KOPT-K1 (cell line): ENCODE data around the gene GSS.
"Not testable (repeated sequence)": the region's sequence is repeated elsewhere in the genome, so short reads cannot be mapped to it uniquely, and the experiment has no call there.

Source experiments
- H3K27ac ChIP-seq: fragments of 200-600 bp; sonication (generic); 2 replicates; pipeline ENCODE4 v1.5.1; 2016; ENCODE audit warnings: antibody characterized with exemption, mild to moderate bottlenecking, low read depth, low read length; ENCODE audit not compliant: poor library complexity, severe bottlenecking
- H3K36me3 ChIP-seq: fragments of 200-600 bp; sonication (generic); 2 replicates; pipeline ENCODE4 v1.5.1; 2017; ENCODE audit warnings: antibody characterized with exemption, mild to moderate bottlenecking, low read length, moderate library complexity; ENCODE audit not compliant: insufficient read depth
- H3K9me3 ChIP-seq: fragments of 200-600 bp; sonication (generic); 2 replicates; pipeline ENCODE4 v1.5.1; 2017; ENCODE audit warnings: antibody characterized with exemption, low read length, mild to moderate bottlenecking; ENCODE audit not compliant: insufficient read depth, poor library complexity, severe bottlenecking

GSS gene

DNA sequence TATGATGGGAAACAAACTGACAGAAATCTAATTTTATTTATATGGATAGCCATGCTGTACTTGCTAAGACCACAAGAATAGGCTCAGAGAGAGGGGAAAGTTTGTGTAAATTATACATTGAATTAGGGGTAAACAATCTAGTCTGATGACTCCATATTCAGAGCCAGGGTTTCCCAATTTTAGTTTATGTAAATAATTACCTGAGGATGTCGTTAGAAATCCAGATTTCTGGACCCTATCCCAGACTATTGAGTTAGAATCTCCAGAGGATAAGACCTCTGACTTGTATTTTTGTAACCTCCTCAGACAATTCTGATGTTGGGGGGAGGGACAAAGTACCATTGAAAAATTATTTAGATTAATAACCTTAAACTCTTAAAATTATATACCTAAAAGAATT lies 60.9 kb downstream of the GSS start:
- no peaks in the 10 kb centered on the region for H3K36me3 ChIP-seq
- H3K27ac ChIP-seq, result no peak overlapping the region
- H3K9me3 ChIP-seq, result no peaks in the 10 kb centered on the region

DNA sequence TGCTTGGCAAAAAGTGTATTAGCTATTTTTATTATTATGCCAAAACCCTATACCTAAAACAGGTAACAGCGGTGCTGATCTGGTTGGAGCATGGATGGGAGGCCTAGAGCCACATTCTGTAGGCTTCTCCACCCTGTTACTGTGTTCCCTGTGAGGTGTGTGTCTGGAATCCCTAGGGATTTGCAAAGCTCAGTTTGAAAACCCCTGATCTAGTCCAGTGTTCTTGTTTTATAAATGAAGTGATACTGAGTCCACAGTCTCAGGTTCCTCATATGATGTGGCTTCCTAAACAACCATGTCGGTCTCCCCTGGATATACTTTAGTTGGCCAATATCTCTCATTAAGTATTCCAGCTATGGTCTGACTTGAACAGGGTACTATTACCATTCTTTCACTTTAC lies 62.9 kb downstream of the GSS start:
- H3K9me3 ChIP-seq, result no peaks in the 10 kb centered on the region
- no peak overlapping the region for H3K27ac ChIP-seq
- H3K36me3 ChIP-seq, result no peaks in the 10 kb centered on the region

DNA sequence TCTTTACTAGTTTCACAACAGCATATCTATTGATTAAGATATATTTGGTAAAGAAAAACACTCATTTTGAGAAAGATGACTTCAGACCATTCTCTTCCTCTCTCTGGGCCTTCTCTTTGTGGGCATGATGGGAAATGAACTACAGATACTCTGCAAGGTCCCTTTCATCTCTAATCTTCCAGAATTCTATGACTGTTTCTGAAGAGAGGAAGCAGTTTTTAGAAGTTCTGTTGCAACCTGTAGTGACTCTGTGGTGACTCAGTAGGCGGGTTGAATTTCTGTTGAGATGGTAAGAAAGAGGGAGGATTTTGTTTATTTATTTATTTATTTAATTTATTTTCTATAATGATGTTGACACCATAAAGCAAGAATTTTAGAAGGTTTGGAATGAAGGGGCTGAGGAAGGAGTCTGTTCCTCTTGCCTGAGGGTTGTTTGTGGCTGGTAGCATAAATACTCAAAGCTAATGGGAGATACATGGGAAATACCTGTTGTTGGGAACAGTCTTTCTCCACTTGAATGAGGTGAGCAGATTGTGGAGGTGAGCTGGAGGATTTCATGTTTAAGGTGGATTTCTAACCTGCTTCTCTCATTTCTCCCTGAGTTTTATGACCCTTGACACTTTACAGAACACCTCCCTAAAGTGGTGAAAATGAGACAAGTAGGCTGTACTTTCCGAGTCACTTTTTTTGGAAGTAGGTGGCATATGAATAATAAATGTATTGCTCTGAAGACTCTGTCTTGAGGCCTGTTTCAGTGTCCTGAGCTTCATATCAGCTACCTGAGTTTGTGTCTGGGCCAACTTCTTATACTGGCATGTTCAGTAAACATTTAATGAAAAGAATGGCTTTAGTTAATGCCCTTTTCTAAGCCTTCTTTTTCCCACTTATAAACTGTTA lies 64.2 kb downstream of the GSS start:
- Histone ChIP-seq H3K36me3 (no peaks in the 10 kb centered on the region), H3K9me3 (no peaks in the 10 kb centered on the region), H3K27ac (no peak overlapping the region)

DNA sequence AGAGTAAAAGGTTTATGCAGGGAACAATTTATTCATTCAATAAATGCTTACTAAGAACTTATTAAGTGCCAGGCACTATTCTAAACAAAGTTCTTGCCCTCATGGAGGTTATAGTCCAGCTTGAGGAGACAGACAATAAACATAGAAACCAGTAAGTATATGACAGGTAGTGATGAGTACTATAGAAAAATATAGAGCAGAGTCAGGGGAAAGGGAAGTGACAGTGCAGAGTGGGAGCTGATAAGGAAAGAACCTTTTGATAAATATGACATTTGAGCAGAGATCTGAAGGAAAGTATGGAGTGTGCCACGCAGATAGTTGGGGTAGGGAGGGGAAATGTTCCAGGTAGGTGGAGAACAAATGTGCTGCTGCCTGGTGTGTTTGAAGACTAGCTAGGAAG lies 67.1 kb downstream of the GSS start:
- no peaks in the 10 kb centered on the region for H3K9me3 ChIP-seq
- no peak overlapping the region for H3K27ac ChIP-seq
- no peaks in the 10 kb centered on the region for H3K36me3 ChIP-seq

DNA sequence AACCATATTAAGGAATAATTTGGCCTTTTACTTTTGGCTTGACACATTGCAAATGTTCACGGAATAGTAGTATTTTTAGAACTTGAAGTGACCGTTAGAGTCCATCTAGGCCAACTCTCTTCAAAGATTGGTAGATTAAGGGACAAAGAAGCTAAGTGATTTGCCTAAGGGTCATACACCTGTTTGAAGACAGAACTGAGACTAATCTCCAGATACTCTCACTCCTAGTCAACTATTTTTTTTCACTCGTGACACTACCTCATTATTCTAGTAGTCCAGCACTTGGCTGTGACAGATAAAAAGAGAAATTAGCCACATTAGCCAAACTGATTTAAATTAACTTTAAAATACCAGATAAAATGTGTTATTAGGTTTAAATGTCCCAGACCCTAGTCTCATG lies 68.6 kb downstream of the GSS start:
- H3K36me3 ChIP-seq, result no peaks in the 10 kb centered on the region
- no peaks in the 10 kb centered on the region for H3K9me3 ChIP-seq
- H3K27ac ChIP-seq, result no peak overlapping the region

DNA sequence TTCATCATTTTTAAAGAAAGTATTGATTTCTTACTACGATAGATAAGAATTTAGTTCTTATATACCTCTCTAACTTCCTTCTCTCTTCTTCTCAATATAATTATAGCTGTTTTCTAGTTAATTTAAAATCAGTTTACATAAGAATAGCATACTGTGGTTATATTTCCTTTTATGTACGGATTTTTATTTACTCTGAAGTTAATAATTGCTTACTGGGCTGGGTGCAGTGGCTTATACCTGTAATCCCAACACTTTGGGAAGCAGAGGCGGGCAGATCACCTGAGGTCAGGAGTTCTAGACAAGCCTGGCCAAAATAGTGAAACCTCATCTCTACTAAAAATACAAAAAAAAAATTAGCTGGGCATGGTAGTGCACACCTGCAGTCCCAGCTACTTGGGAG lies 69.5 kb downstream of the GSS start:
- Histone ChIP-seq H3K36me3 (no peaks in the 10 kb centered on the region), H3K9me3 (no peaks in the 10 kb centered on the region), H3K27ac (no peak overlapping the region)

DNA sequence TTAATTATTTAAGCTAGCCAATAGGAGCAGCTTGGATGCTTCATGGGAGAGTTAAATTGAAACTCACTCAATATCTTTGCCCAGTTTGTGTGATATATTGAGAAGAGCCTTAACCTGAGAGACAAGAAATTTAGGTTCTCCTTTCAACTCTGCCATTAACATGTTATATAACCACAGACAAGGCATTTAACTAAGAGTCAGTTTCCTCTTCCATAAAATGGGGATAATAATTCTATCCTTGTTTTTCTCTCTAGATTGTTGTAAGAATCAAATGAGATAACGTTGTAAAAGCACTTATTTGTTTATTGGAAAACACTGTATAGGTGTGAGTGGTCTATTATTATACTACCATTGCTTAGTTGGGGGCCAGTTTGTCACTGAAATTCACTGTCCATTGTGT lies 71.3 kb downstream of the GSS start:
- Histone ChIP-seq H3K27ac (no peak overlapping the region), H3K36me3 (no peaks in the 10 kb centered on the region), H3K9me3 (no peaks in the 10 kb centered on the region)

DNA sequence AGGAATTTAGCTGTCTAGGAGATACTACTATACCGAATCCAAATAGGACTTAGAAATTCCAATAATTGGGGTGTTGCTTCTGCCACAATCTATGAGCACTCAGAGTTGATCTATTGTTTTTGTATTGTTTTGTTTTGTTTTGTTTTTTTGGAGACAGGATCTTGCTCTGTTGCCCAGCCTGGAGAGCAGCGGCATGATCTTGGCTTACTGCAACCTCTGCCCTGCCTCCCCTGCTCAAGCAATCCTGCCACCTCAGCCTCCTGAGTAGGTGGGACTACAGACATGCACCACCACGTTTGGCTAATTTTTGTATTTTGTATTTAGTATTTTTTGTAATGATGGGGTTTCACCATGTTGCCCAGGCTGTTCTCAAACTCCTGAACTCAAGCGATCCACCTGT lies 71.8 kb downstream of the GSS start:
- H3K27ac ChIP-seq, result no peak overlapping the region

DNA sequence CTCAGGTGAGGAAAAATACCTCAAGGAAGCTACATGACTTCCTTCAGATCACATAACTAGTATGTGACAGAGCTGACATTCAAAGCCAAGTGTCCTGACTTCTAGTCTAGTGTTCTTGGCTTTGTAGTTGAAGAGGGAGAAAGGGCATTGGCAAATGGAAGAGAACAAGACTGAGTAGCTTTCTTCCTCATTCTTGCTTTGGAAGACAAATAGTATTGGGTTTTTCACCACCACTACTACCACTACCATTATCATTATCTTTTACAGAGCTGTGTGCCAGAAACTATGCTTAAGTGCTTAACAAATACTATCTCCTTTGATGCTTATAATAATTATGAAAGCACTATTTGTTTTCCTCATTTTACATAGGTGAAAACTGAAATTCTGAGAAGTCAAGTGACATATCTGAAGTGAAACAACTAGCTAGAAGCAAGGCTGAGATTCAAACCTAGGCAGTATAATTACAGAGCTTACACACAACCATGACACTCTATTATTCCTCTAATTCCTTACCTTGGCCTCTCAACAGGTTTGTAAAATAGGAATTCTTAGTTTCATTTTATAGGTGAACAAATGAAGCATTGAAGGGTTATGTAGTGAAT lies 72.4 kb downstream of the GSS start:
- no peak overlapping the region for H3K27ac ChIP-seq
- H3K9me3 ChIP-seq, result no peaks in the 10 kb centered on the region
- no peaks in the 10 kb centered on the region for H3K36me3 ChIP-seq

More for the DNA sequence above, 71.8 kb downstream of the GSS start:
- Histone ChIP-seq H3K9me3 (no peaks in the 10 kb centered on the region), H3K36me3 (no peaks in the 10 kb centered on the region)

DNA sequence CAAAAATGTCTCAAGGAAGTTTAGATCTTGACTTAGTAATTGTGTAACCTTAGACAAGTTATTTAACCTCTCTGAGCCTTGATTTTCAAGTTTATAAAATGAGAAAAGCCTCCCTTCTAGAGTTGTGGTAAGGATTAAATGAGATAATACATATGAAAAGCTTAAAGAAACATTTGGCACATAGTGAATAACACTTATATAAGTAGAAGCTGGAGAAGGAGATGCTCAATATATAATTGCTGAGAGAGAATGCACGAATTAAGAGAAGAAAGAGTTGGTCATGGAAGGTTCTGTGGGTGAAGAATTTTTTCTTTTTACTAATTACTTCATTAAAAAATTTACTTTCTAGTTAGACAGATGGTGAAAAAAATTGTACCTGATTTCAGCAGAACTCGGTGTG lies 73.9 kb downstream of the GSS start:
- H3K27ac ChIP-seq, result no peak overlapping the region
- no peaks in the 10 kb centered on the region for H3K9me3 ChIP-seq
- H3K36me3 ChIP-seq, result no peaks in the 10 kb centered on the region

DNA sequence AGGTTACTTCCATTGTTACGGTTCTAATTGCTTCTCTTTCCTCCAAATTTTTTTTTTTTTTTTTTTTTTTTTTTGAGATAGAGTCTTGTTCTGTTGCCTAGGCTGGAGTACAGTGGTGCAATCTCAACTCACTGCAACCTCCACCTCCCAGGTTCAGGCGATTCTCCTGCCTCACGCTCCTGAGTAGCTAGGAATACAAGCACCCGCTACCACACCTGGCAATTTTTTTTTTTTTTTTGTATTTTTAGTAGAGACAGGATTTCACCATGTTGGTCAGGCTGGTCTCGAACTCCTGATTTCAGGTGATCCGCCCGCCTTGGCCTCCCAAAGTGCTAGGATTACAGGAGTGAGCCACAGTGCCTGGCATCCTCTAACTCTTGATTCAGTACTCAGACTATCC lies 74.6 kb downstream of the GSS start:
- not testable (repeated sequence) for H3K9me3 ChIP-seq, H3K36me3 ChIP-seq, H3K27ac ChIP-seq

DNA sequence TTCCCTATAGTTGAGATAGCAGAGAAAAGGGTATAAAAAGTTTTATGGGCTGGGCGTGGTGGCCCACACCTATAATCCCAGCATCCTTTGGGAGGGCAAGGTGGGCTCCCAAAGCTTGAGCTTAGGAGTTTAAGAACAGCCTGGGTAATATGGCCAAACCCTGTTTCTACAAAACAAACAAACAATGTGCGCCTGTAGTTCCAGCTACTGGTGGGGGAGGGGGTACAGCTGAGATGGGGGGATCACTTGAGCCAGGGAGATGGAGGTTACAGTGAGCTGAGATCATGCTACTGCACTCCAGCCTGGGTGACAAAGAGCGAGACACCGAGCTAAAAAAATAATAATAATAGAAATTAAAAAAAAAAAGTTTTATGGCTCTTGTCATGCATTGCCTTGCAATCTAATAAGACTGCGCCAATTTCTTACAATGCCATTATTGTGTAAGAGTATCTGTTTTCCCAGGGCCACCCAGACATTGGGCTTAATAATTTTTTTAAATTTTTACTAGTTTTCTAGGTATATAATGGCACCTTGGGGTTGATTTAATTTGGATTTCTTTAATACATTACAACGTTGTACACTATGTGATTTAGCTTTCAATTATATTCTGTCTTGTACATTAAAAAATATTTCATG lies 75.3 kb downstream of the GSS start:
- H3K27ac ChIP-seq, result no peak overlapping the region
- H3K9me3 ChIP-seq, result no peaks in the 10 kb centered on the region
- H3K36me3 ChIP-seq, result no peaks in the 10 kb centered on the region
